H1 (cell line): ENCODE measurements around the gene ADTRP. TPM values are rescaled to one million over a fixed set of nuclear protein-coding genes. Genes with fewer than 3 reads are reported as not detected.

Experiments used
- CHD2 ChIP-seq: IDR thresholded peaks from 2 replicates; pipeline ENCODE4 v1.6.1; 2012; ENCODE audit warnings: low read length, improper control_type of control experiment
- CREB1 ChIP-seq: IDR thresholded peaks from 2 replicates; pipeline ENCODE4 v1.6.1; 2012; ENCODE audit warnings: inconsistent platforms
- EP300 ChIP-seq, 2 experiments: IDR thresholded peaks; 1 replicate in 1 of 2; 2 replicates in 1 of 2; pipeline ENCODE4 v1.6.1; 2011 to 2012; ENCODE audit warnings: low read depth in 2 of 2, low read length in 2 of 2, mild to moderate bottlenecking in 2 of 2, borderline replicate concordance in 1 of 2, inconsistent platforms in 1 of 2, moderate library complexity in 1 of 2
- EZH2 ChIP-seq: fragments of 200-600 bp; sonication (generic); IDR thresholded peaks from 2 replicates; pipeline ENCODE4 v1.7.1; 2012; ENCODE audit warnings: low read depth, mild to moderate bottlenecking, moderate library complexity, low read length, inconsistent platforms; ENCODE audit not compliant: severe bottlenecking
- GABPA ChIP-seq: IDR thresholded peaks from 2 replicates; pipeline ENCODE4 v1.6.1; 2011; ENCODE audit warnings: mild to moderate bottlenecking, low read length, moderate library complexity, borderline replicate concordance; ENCODE audit not compliant: insufficient read depth
- KDM1A ChIP-seq: fragments of 200-600, 300-600 bp; sonication (generic); IDR thresholded peaks from 2 replicates; pipeline ENCODE4 v1.7.1; 2016; ENCODE audit warnings: mild to moderate bottlenecking, low read length, borderline replicate concordance
- NRF1 ChIP-seq: IDR thresholded peaks from 2 replicates; pipeline ENCODE4 v1.6.1; 2011; ENCODE audit warnings: mild to moderate bottlenecking, low read depth, low read length, improper control_type of control experiment
- PHF8 ChIP-seq: fragments of 200-600 bp; sonication (generic); conservative IDR thresholded peaks from 2 replicates; pipeline ENCODE4 v1.7.1; 2012; ENCODE audit warnings: low read depth, mild to moderate bottlenecking, inconsistent platforms, low read length, moderate library complexity
- RFX5 ChIP-seq: IDR thresholded peaks from 2 replicates; pipeline ENCODE4 v1.6.1; 2011; ENCODE audit warnings: low read depth, low read length, improper control_type of control experiment, borderline replicate concordance
- TEAD4 ChIP-seq: IDR thresholded peaks from 2 replicates; pipeline ENCODE4 v1.6.1; 2012; ENCODE audit warnings: low read depth, low read length, inconsistent platforms, mixed read lengths
- polyA plus RNA-seq, 7 experiments: library from polyadenylated mRNA; depleted of rRNA in 3 of 7; stranded (reverse) in 5 of 7; unstranded in 2 of 7; fragments of >200 nt in 5 of 7; fragments of 200-250 nt in 2 of 7; gene quantifications; 1 replicate in 5 of 7; 2 replicates in 1 of 7; 4 replicates in 1 of 7; pipeline versions ENCODE4 v1.2.1 to v1.2.3, GENCODE V29; 2011 to 2013; ENCODE audit warnings: missing spikeins in 2 of 7, mixed read lengths in 2 of 7
- total RNA-seq: library from RNA; stranded (reverse); fragmentation: NEBNext Ultra II Directional; extraction: Animal tissue kit (Norgen Biotek cat#: 25700); gene quantifications from 2 replicates; pipeline ENCODE4 v1.2.1, GENCODE V29; 2021

Gene ADTRP
- total and polyA plus RNA-seq, 2 of the 8 experiments (the other 6 are each of a cell fraction or from before 2014, with no cell fraction given) = 0.08 to 0.45 TPM

- TF ChIP-seq EZH2 (no peak), TEAD4 (no peak), PHF8 (no peak), KDM1A (no peak), GABPA (no peak), NRF1 (no peak), EP300 (IDR thresholded peaks at IDR 0.05; ENCODE audit: borderline replicate concordance in 1 of 2, low read depth in 2 of 2, low read length in 2 of 2) (no peak), RFX5 (no peak), CHD2 (no peak), CREB1 (no peak)
Measured at GRCh38 chr6:11767978-11768756, 10.4 kb downstream of the ADTRP start (continued).
